ENCODE data around the gene FBF1.
"Not testable (repeated sequence)": the region's sequence is repeated elsewhere in the genome, so short reads cannot be mapped to it uniquely, and the experiment has no call there.

GRCh38 chr17:75975187-75975586 is 34.3 kb upstream of the FBF1 start:
- TF ChIP-seq ZNF8 (CRISPR knock-in tag; IDR thresholded peaks at IDR 0.05); CSRNP3 (CRISPR knock-in tag; IDR thresholded peaks at IDR 0.05); PATZ1 (CRISPR knock-in tag; IDR thresholded peaks at IDR 0.05; ENCODE audit: borderline replicate concordance); ESRRG (CRISPR knock-in tag; IDR thresholded peaks at IDR 0.05); ZFP3 (CRISPR knock-in tag; IDR thresholded peaks at IDR 0.05); CREB5 (CRISPR knock-in tag; IDR thresholded peaks at IDR 0.05; ENCODE audit: low read depth); ZNF565 (CRISPR knock-in tag; conservative IDR thresholded peaks at IDR 0.05; ENCODE audit: low read depth); TOX (CRISPR knock-in tag; IDR thresholded peaks at IDR 0.05; ENCODE audit: borderline replicate concordance); ZFP30 (CRISPR knock-in tag; IDR thresholded peaks at IDR 0.05); SNAI2 (CRISPR knock-in tag; IDR thresholded peaks at IDR 0.05); BACH2 (CRISPR knock-in tag; IDR thresholded peaks at IDR 0.05; ENCODE audit: borderline replicate concordance): not testable (repeated sequence)
- TF ChIP-seq, protein P1, sequence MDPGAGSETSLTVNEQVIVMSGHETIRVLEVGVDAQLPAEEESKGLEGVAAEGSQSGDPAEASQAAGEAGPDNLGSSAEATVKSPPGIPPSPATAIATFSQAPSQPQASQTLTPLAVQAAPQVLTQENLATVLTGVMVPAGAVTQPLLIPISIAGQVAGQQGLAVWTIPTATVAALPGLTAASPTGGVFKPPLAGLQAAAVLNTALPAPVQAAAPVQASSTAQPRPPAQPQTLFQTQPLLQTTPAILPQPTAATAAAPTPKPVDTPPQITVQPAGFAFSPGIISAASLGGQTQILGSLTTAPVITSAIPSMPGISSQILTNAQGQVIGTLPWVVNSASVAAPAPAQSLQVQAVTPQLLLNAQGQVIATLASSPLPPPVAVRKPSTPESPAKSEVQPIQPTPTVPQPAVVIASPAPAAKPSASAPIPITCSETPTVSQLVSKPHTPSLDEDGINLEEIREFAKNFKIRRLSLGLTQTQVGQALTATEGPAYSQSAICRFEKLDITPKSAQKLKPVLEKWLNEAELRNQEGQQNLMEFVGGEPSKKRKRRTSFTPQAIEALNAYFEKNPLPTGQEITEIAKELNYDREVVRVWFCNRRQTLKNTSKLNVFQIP (CRISPR knock-in tag; IDR thresholded peaks at IDR 0.05; ENCODE audit: borderline replicate concordance, low read depth), result not testable (repeated sequence)
- TF ChIP-seq, protein P2, sequence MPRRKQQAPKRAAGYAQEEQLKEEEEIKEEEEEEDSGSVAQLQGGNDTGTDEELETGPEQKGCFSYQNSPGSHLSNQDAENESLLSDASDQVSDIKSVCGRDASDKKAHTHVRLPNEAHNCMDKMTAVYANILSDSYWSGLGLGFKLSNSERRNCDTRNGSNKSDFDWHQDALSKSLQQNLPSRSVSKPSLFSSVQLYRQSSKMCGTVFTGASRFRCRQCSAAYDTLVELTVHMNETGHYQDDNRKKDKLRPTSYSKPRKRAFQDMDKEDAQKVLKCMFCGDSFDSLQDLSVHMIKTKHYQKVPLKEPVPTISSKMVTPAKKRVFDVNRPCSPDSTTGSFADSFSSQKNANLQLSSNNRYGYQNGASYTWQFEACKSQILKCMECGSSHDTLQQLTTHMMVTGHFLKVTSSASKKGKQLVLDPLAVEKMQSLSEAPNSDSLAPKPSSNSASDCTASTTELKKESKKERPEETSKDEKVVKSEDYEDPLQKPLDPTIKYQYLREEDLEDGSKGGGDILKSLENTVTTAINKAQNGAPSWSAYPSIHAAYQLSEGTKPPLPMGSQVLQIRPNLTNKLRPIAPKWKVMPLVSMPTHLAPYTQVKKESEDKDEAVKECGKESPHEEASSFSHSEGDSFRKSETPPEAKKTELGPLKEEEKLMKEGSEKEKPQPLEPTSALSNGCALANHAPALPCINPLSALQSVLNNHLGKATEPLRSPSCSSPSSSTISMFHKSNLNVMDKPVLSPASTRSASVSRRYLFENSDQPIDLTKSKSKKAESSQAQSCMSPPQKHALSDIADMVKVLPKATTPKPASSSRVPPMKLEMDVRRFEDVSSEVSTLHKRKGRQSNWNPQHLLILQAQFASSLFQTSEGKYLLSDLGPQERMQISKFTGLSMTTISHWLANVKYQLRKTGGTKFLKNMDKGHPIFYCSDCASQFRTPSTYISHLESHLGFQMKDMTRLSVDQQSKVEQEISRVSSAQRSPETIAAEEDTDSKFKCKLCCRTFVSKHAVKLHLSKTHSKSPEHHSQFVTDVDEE (CRISPR knock-in tag; IDR thresholded peaks at IDR 0.05), result not testable (repeated sequence)
